Measurements from ENCODE around the gene HOXD10. TPM values are rescaled to one million over a fixed set of nuclear protein-coding genes. Genes with fewer than 3 reads are reported as not detected.

The HOXD10 gene
- total RNA-seq, 1 donor from 2014 or later: 1.7 TPM

GRCh38 chr2:176082525-176082823 is 34.1 kb upstream of the HOXD10 start:
- no peak for DNase-seq (ENCODE audit: low spot score)

DNA sequence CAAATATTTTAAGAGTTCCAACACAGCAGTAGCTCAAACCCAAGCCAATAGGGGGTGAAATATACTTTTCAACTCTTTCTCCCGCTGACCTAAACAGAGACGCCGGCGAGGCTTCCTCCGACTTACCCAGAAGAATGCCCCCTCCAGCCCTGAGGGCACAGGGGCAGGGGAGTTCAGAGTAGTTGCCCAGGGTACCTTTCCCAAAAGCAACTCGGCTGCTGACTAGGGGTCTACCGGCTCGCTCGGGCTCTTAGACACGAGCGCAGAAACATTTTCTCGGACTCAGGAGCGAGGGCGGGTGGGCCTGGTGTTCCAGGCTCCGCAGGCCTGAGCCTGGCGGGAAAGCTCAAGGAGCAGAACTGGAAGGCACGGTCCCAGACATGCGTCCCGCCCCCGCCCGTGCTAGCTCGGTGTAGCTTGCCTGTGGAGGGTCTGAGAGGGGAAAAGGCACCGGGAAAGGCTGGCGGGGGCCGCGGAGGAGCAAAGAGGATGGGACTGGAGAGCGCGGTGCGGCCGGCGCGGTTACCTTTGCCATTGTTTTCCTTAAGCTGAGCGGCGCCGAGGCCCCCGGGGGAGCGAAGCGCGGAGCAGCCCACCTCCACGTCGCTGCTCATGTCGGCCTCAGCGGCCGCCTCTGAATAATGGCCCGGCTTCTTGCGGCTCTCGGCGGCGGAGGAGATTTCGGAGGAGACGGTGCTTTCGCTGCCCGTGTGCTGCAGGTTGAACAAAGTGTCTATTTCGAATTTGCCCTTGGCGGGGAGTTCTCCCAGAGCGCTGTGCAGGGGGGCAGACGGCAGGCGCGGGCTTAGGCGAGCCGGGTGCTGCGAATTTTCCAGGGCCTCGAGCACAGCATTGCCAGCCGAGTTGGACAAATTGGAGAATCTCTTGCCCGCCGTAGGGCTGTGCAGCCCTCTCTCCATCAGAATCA is 33.5 kb upstream of the HOXD10 start:
- DNase-seq (ENCODE audit: low spot score): no peak

DNA sequence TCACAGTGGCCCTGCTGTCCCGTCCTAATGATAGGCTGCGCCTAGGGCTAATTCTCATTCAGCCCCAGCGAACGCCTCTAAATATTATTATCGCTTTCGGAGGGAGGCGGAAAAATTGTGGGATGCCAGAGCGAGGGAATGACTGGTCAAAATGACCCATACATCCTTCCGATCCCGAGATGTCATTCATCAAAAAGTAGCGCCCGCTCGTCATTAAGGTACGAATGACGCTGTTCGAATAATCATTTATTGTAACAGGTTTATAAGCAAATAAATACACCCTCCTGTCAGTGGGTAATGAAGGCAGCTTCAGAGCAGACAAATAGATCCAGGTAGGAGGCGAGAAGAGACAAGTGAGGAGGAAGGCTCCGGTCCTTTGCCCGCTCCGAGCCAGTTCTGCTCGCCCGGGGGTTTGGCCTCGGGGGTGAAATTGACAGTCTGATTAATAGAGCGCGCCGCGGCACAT is 32.7 kb upstream of the HOXD10 start, which contains the start of gene EVX2:
TSS of gene EVX2 (minus strand) at position 167 of the 466 bp plus-strand sequence. CDS start 186 bp downstream, outside the sequence.
- no peak for DNase-seq (ENCODE audit: low spot score)

DNA sequence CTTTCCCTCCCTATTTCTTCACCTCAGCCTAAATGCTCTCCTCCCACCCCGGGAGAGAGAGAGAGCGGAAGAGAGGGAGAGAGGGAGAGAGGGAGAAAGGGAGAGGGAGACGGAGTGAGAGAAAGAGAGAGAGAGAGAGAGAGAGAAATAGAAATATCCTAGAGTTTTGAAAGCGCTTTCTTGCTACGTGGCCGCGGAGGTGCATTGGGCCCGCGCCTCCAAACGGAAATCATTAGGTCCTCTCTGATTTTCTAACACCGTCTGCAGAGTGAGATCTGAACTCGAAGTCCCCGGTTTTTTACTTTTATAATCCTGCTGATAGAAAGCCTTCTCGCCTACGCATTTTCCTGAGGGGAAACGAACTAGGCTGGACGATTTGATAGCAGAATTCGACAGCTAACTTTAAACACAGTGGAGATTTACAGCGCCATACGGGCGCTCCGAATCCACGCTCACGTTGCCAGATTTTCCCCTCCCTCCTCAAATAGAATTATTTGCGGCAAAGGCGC is 31.9 kb upstream of the HOXD10 start:
- no peak for DNase-seq (ENCODE audit: low spot score)

DNA sequence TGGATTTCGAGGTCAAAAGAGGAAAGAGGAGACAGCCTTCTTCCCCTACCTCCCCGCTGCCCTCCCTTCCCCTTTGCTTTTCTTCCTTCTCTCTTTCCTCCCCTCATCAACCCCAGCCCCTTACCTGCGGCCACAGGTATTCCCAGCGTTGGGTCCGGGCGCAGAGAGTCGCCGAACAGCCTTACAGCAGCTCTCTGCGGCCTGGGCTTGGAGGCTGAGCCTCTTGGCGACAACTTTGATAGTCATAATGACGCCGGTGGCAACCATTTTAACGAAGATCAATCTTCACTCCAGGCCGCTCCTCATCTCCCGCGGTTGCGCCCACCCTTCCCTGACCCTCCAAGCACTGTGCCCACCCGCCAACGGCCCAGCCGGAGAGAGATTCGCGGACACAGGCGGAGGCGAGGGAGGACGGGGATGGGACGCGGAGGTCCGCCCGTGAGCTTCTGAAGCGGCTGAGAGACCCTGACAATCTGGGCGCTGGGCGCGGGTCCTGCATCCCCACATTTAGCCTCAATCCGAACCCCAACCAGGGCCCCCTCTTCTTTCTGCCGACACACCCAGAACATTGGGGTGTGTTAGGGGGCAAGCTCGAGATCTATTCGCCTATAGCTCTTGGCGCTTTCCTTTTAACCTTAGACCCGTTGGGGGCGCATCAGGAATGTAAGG is 31.3 kb upstream of the HOXD10 start:
- DNase-seq (ENCODE audit: low spot score): no peak

- no peak for DNase-seq (ENCODE audit: low spot score)
These were observed 30.5 kb upstream of the HOXD10 start for GRCh38 chr2:176085861-176086771.

DNA sequence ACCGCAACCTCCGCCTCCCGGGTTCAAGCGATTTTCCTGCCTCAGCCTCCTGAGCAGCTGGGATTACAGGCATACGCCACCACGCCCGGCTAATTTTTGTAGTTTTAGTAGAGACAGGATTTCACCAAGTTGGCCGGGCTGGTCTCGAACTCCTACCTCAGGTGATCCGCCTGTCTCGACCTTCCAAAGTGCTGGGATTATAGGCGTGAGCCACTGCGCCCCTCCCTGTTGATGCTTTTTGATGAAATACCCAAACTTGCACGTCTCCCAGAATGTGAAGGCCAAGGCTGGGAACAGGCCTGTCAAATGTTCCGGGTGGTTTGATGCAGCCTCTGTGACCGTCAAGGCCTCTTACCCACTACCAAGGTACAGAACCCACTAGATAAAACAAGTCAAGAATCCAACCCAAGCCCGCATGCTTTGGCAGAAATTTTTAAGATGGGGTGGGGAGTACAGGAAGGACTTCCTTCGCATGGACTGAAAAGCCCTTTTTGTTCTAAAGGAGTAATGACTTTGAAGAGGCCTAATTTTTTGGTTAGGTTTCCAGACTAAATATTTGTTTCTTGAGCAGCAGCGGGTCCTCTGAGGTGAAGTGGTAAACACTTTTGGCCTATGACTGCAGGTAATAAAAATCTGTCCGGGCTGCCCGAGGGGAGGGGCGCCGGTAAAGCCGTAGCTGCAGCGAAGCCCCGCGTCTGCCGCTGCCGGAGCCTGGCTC is 29.1 kb upstream of the HOXD10 start:
- no peak for DNase-seq (ENCODE audit: low spot score)

DNA sequence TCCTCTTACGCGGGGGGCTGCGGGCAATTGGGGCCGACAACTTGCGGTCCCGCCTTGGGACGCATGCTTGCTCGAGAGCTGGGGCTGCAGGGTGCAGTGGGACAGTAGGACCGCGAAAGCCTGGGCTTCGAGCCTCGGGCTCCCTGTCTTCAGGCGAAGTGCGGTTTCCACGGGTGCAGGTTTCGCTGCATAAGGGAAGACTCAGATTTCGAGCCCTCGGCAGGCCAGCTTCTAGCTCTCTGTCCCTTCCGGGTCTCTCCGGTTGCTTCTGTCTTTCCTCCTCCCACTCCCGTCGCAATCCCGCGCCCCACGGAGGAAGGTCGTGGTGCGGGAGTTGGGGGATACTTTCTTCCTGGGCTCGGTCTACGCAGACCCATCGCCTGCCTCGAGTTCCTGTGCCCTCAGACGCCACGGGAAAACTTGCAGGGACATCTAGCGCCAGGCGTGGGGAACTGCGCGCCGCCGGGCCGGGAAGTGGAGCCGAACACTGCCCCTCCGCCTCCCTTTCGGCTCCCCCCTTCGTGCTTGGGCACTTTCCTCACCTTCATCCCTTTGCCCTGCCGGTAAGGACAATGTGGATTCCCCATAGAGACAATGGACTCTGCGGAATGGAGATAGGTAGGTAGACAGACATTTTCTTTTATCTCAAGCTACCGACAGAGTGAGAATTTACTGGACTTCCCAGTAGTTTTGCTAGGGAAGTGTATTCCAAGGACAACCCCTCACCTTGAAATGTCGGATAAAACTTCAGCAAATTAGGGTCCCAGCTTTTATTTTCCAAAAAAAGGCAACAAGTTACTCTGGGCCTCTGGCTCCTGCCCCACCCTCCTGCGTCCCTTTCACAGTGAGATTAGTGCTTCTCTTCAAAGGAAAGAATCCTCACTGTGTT is 28.3 kb upstream of the HOXD10 start:
- no peak for DNase-seq (ENCODE audit: low spot score)

DNA sequence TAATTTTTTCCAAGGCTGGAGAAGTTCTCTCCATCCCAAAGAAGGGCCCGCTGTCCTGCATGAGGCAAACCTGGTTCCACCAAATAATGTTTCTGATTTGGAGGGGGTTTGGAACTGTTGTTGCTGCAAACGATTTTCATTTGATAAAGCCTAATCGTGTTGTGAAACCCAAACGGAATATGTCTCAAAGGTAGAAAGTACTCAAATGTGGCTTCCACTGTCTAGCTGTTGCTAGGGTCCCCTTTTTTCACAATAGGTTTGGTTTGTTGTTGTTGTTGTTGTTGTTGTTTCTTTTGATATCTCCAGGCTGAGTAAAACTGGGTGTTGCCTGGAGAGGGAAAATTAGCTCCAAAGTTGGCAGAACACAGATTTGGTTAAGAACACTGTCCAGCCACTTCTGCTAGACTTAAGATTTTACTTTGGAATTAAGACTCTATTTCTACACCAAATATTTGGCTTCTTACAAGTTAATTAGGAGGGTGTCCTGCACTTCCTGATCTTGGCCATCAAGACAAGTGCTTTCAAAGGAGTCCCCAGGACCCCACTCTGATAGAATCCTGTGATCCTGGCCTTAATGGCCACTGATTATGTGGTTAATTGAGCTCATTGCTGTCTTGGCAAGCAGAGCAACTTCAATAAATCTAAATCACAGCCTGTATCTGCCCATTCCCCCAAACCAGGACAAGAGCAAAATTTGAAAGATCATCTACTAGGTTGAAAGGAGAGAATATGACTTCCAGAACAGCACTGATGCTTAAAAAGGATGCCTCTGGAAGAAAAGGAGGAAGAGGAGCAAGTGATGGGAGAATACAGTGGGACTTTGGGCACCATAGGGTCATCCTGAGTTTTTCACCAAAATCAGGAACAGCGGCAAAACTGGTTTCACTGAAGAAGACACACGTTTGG is 27.4 kb upstream of the HOXD10 start:
- no peak for DNase-seq (ENCODE audit: low spot score)

DNA sequence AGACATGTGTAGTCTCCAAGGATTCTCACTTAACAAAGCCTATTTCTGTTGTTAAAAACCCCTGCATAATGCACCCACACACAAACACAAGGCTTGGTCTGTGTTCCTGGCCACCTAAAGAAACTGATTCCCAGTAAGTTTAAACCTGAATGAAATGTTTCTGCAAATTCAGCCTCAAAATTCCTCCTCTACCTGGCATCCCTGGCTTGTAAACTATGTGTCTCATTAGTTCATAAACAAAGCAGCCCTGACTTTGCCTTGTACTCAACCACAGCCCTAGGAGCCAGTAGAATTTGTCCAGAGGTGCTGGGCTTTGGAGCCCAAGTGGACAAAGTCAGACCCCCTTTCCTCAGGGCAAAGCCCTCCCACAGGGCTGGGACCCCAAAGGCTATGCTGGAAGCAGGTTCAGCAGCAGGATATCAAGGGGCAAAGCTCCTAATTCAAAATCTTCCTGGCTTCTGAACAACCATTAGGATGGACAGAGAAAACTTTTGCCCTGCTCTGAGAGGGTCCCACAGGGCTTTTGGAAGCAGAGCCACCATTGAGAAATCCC is 26.7 kb upstream of the HOXD10 start:
- no peak for DNase-seq (ENCODE audit: low spot score)

DNA sequence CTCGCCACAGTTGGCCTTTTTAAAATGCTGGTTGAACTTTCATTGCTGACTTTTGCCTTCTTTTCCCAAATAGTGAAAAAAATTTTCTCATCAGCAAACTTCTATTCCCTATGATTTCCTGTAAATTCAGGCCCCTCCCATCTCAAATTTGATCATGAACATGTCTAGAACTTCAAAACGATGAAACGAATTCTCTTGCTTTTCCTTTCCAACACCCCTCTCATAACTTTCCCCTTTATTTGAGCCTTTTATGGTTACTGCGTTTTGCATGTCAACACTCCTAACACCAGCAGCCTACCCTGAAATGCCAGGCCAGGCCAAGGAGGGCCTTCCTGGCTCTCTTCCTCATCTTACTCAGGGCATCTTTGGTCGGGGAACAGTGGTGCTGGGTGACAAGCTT is 25.7 kb upstream of the HOXD10 start:
- DNase-seq (ENCODE audit: low spot score): no peak

DNA sequence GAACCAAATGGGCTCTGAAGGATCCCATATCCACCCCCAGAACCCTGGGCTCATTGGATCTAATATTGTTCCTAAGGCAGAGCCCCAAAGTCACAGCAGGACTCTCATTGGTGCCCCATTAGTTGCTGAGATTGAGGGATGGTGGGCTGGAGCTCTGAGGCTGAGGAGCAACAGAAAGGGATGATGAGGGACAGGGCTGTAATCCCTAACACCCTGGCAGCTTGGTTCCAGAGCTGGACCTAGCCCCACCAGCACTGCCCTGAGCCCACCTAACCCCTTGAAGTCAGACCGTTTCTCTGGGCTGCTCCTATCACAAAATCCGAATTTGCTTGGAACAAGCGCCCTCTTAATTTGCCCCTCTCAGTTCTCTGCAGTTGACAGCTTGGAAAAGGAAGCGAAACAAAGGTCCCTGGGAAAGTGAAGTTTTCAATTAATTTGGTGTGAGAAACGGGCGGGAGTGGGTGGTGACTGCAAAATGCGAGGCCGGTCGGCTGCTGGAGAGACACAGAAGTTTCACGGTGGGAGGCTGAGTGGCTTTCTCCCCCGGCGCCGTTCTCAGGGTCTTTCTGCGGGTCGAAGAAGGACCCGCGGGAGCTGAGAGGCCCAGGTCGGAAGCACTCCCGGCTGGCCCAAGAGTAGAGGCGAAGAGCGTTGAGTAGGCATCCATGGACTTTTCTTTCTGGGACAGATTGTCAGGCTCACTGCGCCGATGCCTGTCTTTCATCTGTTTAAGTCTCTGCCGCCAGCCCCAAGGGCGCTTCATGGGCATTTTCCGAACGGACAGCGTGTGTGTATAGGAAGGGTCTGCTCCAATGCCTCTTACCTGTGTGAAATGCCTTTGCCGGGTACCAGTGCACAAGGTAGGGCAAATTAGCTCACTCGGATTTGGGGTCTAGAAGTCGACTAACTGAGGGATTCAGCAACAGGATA is 25.0 kb upstream of the HOXD10 start:
- no peak for DNase-seq (ENCODE audit: low spot score)

GRCh38 chr2:176092270-176093144 is 24.1 kb upstream of the HOXD10 start, which contains the start of gene HOXD13:
HOXD13 (plus strand) TSS chr2:176092721; CDS start chr2:176092891, 170 bp downstream.
- no peak for DNase-seq (ENCODE audit: low spot score)

GRCh38 chr2:176093145-176093897 is 23.3 kb upstream of the HOXD10 start:
- DNase-seq (ENCODE audit: low spot score): no peak

DNA sequence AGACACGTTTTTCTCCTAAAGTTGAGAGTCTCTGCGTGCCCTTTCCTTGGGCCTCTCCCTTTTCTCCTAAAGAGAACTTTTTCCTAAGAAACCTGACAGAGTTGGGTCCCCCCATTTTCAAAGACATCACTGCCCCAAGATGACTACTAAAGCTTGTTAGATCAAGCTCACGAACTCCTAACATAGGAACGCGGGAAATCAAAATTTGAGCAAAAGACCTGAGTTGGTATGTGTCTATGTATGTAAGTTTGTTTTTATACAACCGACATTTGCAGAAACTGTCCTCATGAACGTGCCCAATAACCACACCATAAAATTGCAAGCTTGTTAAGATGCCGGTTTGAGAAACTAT is 22.7 kb upstream of the HOXD10 start:
- DNase-seq (ENCODE audit: low spot score): no peak

All from mesenteric fat pad (tissue), 1 donor.